ENCODE measurements around the gene SEC22C. TPM values are rescaled to one million over a fixed set of nuclear protein-coding genes. Genes with fewer than 3 reads are reported as not detected.

Gene SEC22C
- total RNA-seq, 2 donors from 2014 or later, result 35.2 to 38.4 TPM

GRCh38 chr3:42533161-42533897 lies 48.4 kb downstream of the SEC22C start:
- no peak for TF ChIP-seq CTCF (conservative IDR thresholded peaks at IDR 0.05)
- H3K4me3 Mint-ChIP-seq, result no peak overlapping the region
- peaks cover 4% of the 10 kb centered on the region for H3K36me3 Mint-ChIP-seq (ENCODE audit: low read depth)
- no peak overlapping the region for H3K27ac ChIP-seq (ENCODE audit: low read depth, low read length)
- H3K9ac ChIP-seq (ENCODE audit: extremely low read depth, low read length, poor library complexity, severe bottlenecking), result no peak overlapping the region
- H3K27me3 ChIP-seq (ENCODE audit: control insufficient read depth, insufficient read depth, low read length, poor library complexity, severe bottlenecking), result no peaks in the 10 kb centered on the region
- 73 to 86% methylated on average over 3 to 7 of the region's 7 CpGs for WGBS, 2 experiments (ENCODE audit: insufficient coverage in 1 of 2, insufficient read length in 1 of 2)
- no peaks in the 10 kb centered on the region for H3K9me3 ChIP-seq (ENCODE audit: control insufficient read depth, low read length)
- no peak overlapping the region for H3K4me3 ChIP-seq (ENCODE audit: low read length)
- H3K4me1 ChIP-seq (ENCODE audit: control insufficient read depth, insufficient read depth, low read length), result no peaks in the 10 kb centered on the region
- peak; percentile 73 for DNase-seq
- H3K36me3 ChIP-seq (ENCODE audit: control insufficient read depth, insufficient read depth, low read length), result no peaks in the 10 kb centered on the region
- peaks cover 5% of the 10 kb centered on the region for H3K27me3 Mint-ChIP-seq (ENCODE audit: insufficient read depth)
- H3K27ac Mint-ChIP-seq, result no peak overlapping the region
- no peaks in the 10 kb centered on the region for H3K9me3 Mint-ChIP-seq
- H3K4me1 Mint-ChIP-seq, result peaks cover 6% of the 10 kb centered on the region

- no peaks in the 10 kb centered on the region for H3K4me1 ChIP-seq (ENCODE audit: control insufficient read depth, insufficient read depth, low read length)
- WGBS, 2 experiments (ENCODE audit: insufficient coverage in 1 of 2, insufficient read length in 1 of 2), result 92 to 95% methylated on average over 4 of the region's 4 CpGs
- H3K9me3 Mint-ChIP-seq, result no peaks in the 10 kb centered on the region
- H3K4me3 ChIP-seq (ENCODE audit: low read length), result no peak overlapping the region
- H3K27me3 ChIP-seq (ENCODE audit: control insufficient read depth, insufficient read depth, low read length, poor library complexity, severe bottlenecking), result no peaks in the 10 kb centered on the region
- no peak for DNase-seq
- TF ChIP-seq CTCF (conservative IDR thresholded peaks at IDR 0.05), result no peak
- no peak overlapping the region for H3K9ac ChIP-seq (ENCODE audit: extremely low read depth, low read length, poor library complexity, severe bottlenecking)
- H3K27ac Mint-ChIP-seq, result no peak overlapping the region
- peaks cover 6% of the 10 kb centered on the region for H3K4me1 Mint-ChIP-seq
- no peak overlapping the region for H3K4me3 Mint-ChIP-seq
- H3K27me3 Mint-ChIP-seq (ENCODE audit: insufficient read depth), result no peaks in the 10 kb centered on the region
- no peaks in the 10 kb centered on the region for H3K36me3 ChIP-seq (ENCODE audit: control insufficient read depth, insufficient read depth, low read length)
- H3K36me3 Mint-ChIP-seq (ENCODE audit: low read depth), result peaks cover 4% of the 10 kb centered on the region
- H3K9me3 ChIP-seq (ENCODE audit: control insufficient read depth, low read length), result no peaks in the 10 kb centered on the region
- no peak overlapping the region for H3K27ac ChIP-seq (ENCODE audit: low read depth, low read length)
These were observed 49.5 kb downstream of the SEC22C start for GRCh38 chr3:42532229-42532628.

GRCh38 chr3:42531470-42531869 lies 50.3 kb downstream of the SEC22C start:
- Histone ChIP-seq H3K9me3 (ENCODE audit: control insufficient read depth, low read length) (no peaks in the 10 kb centered on the region), H3K36me3 (ENCODE audit: control insufficient read depth, insufficient read depth, low read length) (no peaks in the 10 kb centered on the region), H3K27me3 (ENCODE audit: control insufficient read depth, insufficient read depth, low read length, poor library complexity, severe bottlenecking) (no peaks in the 10 kb centered on the region), H3K4me3 (ENCODE audit: low read length) (no peak overlapping the region), H3K4me1 (ENCODE audit: control insufficient read depth, insufficient read depth, low read length) (no peaks in the 10 kb centered on the region), H3K9ac (ENCODE audit: extremely low read depth, low read length, poor library complexity, severe bottlenecking) (no peak overlapping the region), H3K27ac (ENCODE audit: low read depth, low read length) (no peak overlapping the region)
- Mint-ChIP-seq H3K36me3 (ENCODE audit: low read depth) (peaks cover 4% of the 10 kb centered on the region), H3K9me3 (no peaks in the 10 kb centered on the region), H3K27ac (no peak overlapping the region), H3K4me1 (peaks cover 6% of the 10 kb centered on the region), H3K27me3 (ENCODE audit: insufficient read depth) (no peaks in the 10 kb centered on the region), H3K4me3 (no peak overlapping the region)
- TF ChIP-seq CTCF (conservative IDR thresholded peaks at IDR 0.05), result no peak
- no peak for DNase-seq
- WGBS, 2 experiments (ENCODE audit: insufficient coverage in 1 of 2, insufficient read length in 1 of 2), result 85 to 100% methylated on average over 2 to 6 of the region's 6 CpGs

Data from endodermal cell (in vitro differentiated cells).